Nucleus accumbens (tissue), 56 donors: ENCODE data around the gene SPINK5.
A peak's percentile ranks its signal among the peaks of the same experiment; 100 is the strongest.

Experiments
- DNase-seq, 56 donors: peaks; one replicate each; lab custom pipeline; 2025; lab: John Stamatoyannopoulos, UW

SPINK5 gene

DNA sequence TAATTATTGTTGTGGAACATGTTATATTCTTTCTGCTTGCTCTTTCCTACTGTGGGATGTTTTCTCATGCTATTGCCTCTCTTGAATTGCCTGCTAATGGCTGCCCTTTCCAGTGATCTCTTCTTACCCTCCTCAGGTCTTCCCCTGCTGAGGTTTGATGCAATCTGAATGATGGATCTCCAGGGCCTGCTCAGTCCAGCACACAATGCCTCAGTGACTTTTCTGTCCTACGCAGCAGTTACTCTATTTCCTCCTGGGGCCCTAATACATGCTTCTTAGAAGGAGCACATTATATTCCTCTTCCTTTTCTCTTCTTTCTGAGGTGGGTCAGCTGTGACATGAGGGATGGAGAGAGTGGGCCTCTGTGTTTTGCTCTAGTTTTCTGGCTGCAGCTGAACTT lies 104.5 kb downstream of the SPINK5 start, which contains the start of gene SPINK14:
Gene SPINK14 (plus strand): TSS at position 301 of the 400 bp plus-strand sequence. CDS start 1,187 bp downstream, outside the sequence.
- DNase-seq: no peak

DNA sequence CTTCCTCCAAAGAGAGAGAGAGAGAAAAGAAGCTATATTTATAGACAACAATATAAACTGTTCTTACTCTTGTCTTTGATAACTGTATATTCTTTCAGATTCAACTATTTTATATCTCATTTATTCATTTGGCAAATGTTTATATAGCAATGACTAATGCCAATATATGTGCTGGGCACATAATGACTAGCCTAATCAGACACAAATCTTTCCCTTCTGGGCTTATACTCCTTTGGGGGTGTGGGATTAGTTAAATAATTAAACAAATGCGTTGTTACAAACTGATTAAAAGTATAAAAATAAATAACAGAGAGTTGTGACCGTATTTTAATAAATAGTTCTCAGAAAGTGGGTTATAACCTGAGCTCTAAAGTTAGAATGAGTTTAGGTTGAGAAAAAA lies 108.6 kb downstream of the SPINK5 start:
- no peak for DNase-seq

DNA sequence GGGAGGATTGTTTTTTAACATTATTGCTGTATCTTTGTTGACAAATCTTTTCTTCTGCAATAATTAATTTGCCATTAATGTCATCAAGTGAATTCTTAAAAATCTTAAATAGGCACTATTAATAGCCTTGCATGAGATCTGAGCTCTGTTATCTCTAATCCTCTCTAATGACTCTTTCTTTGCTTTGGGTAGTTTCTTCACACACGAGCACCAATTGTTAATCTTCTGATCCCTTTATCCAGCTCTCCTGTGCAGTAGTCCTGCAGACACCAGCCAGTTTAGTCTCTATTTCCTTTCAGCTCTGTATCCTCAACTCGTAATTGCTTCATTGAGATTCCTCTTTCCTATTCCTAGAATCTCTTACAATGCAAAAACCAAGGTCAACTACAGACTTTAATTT lies 112.7 kb downstream of the SPINK5 start:
- DNase-seq: no peak

DNA sequence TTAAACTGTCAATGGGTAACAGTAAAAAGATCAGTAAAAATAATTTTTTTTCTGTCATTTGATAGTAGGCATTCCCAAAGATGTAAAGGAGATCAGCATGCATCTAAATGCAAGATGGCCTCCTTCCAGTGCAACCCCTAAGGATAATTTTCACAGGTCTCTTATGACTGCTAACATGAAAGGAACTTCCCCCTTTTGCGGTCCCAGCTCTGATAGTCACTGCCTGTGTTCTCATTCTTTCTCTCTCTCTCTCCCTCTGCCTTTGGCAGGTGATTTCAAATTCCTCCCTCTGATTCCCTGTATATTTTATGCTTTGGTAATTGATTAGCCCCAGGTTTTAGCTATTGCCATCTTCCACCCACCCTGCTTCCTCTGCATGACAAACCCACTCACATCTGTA lies 113.4 kb downstream of the SPINK5 start:
- DNase-seq: no peak

DNA sequence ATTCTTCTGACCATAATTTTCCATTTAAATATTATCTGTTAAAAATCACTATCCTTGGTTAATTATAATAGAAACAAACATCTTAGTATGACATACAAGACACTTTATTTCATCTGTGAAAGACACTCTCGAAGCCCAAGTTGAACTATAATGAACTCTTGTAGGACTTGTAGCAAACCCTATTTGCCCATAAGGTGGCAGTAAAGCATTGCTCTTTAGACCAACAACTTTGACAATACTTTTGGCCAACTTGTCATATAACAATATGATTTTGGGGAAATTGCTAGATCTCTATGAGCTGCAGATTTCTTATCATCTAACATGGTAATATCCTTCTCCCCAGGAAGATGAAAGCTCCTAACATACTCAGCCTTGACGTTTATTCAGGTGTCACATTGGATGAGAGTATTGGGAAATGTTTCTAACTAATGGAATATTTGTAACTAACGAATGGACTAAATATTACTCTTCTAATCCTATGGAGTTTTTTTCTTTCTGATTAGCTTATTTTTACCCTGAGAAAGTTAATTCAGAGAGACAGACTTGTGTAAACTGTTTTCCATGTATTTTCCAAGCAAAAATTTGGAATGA lies 115.5 kb downstream of the SPINK5 start:
- peak in 2 of 56 donors; percentile 1 to 2 for DNase-seq

DNA sequence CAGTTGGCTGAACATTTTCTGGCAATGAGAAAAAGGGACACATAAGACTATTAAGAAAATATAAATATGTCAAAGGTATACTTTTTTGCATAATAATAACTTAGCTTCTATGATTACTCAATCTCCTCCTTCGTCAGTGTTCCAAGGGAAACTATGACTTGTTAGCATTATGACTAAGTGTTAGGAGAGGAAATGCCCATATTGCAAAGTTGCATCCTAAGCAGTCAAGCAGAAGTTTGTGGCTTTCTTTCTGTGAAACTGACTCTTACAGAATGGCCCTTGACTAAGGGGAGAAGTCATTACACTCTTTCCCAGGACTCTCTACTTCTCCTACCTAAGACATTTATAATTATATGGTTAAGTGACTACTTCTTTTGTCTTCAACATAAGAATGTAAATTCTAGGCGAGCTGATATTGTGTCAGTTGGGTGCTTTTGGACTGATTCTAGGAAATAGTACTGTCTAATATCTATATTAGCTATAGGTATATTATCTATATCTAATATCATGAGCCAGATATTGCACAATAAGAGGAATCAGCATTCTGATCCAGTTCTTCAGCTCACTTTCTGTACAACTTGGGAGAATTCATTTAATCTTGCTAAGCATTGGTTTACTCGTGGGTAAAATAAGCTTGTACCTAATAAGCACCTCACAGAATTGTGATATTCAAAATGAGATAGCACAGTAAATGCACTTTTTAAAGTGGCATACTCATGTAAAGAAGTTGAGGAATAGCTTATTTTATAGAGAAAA lies 122.6 kb downstream of the SPINK5 start:
- no peak for DNase-seq
